NT2/D1 (cell line): ENCODE results near the gene LEMD2.

ENCODE experiments used
- YY1 ChIP-seq: IDR thresholded peaks from 2 replicates; pipeline ENCODE4 v1.6.1; 2011; ENCODE audit not compliant: insufficient read length, insufficient read depth
- ZNF274 ChIP-seq: IDR thresholded peaks from 2 replicates; pipeline ENCODE4 v1.6.1; 2011; ENCODE audit warnings: mild to moderate bottlenecking, low read depth, low read length

DNA sequence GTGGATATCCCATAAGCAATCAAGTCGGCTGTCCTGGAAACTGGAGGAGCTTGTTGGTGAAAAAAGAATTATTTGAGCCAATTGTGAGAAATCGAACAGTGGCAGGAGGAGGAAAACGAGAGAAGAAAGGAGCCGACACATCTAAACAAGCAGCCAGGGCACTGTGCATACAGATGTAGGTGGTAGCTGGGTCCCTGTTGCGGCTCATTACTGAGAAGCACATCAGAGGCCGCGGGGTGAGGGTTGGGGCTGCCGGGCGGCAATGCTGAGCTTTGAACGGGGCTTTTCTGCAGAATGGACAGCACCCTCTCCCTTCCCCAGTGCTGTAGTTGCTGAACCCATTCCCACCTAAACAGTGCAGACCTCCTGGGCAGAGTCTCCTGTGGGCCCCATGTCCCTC is 4.1 kb upstream of the LEMD2 start:
- TF ChIP-seq ZNF274 (no peak), YY1 (no peak)
